Stimulated activated CD8-positive, alpha-beta memory T cell treated with anti-CD3 and anti-CD28 coated beads, Interleukin-7, amount 100 ng/mL, for 24 hours (primary cell): Measurements from ENCODE around the gene ALDH16A1.

Source experiments
- DNase-seq: peaks from one replicate; pipeline ENCODE4 v3.0.0-alpha.2; 2020; ENCODE audit warnings: low read depth

ALDH16A1 gene

GRCh38 chr19:49518033-49518432, 65.0 kb downstream of the ALDH16A1 start:
- DNase-seq = no peak
